Smooth muscle cell (in vitro differentiated cells): ENCODE data around the gene MGAT4B. TPM values are rescaled to one million over a fixed set of nuclear protein-coding genes. Genes with fewer than 3 reads are reported as not detected.

Source experiments
- DNase-seq: peaks from one replicate; lab custom pipeline; 2025; ENCODE audit not compliant: unreplicated experiment; lab: John Stamatoyannopoulos, UW
- H2AFZ ChIP-seq: fragments of 200-600 bp; sonication (generic); 2 replicates; pipeline ENCODE4 v1.6.0; 2016; ENCODE audit warnings: antibody characterized with exemption, low read depth, mild to moderate bottlenecking
- H3F3A ChIP-seq: fragments of 200-600 bp; sonication (generic); 2 replicates; pipeline ENCODE4 v1.6.0; 2017; ENCODE audit warnings: antibody characterized with exemption, low read depth
- H3K27ac ChIP-seq: fragments of 200-600 bp; sonication (generic); 2 replicates; pipeline ENCODE4 v1.5.1; 2016; ENCODE audit warnings: low read depth, mild to moderate bottlenecking
- H3K27me3 ChIP-seq: fragments of 200-600 bp; sonication (generic); 2 replicates; pipeline ENCODE4 v1.6.1; 2016; ENCODE audit warnings: low read depth, mild to moderate bottlenecking
- H3K36me3 ChIP-seq: fragments of 200-600 bp; sonication (generic); 2 replicates; pipeline ENCODE4 v1.5.1; 2016; ENCODE audit warnings: low read depth
- H3K4me1 ChIP-seq: fragments of 200-600 bp; sonication (generic); 2 replicates; pipeline ENCODE4 v1.5.1; 2016; ENCODE audit warnings: low read depth
- H3K4me2 ChIP-seq: fragments of 200-600 bp; sonication (generic); 2 replicates; pipeline ENCODE4 v1.6.0; 2016; ENCODE audit warnings: mild to moderate bottlenecking
- H3K4me3 ChIP-seq: fragments of 200-600 bp; sonication (generic); 2 replicates; pipeline ENCODE4 v1.5.1; 2016; ENCODE audit warnings: mild to moderate bottlenecking
- H3K79me2 ChIP-seq: fragments of 200-600 bp; sonication (generic); 2 replicates; pipeline ENCODE4 v1.6.0; 2016; ENCODE audit warnings: low read depth, mild to moderate bottlenecking
- H3K9ac ChIP-seq: fragments of 200-600 bp; sonication (generic); 2 replicates; pipeline ENCODE4 v1.6.0; 2016; ENCODE audit warnings: low read depth
- H3K9me3 ChIP-seq: fragments of 200-600 bp; sonication (generic); replicated peaks from 2 replicates; pipeline ENCODE4 v1.5.1; 2016; ENCODE audit warnings: low read depth
- H4K20me1 ChIP-seq: fragments of 200-600 bp; sonication (generic); 2 replicates; pipeline ENCODE4 v1.6.0; 2016; ENCODE audit warnings: low read depth
- WGBS: methylation state at CpG from one replicate; pipeline ENCODE4 v1.1.7; 2016; ENCODE audit warnings: low lambda C conversion rate; 5-methylcytosine and 5-hydroxymethylcytosine counted together
- polyA plus RNA-seq: library from polyadenylated mRNA; unstranded; fragments of >200 nt; fragmentation: Nextera tagmentation; extraction: Ambion mirVana; gene quantifications from 2 replicates; pipeline ENCODE4 v1.2.1, GENCODE V29; 2016
- total RNA-seq: library from RNA; depleted of rRNA; stranded (reverse); fragments of >200 nt; gene quantifications from 2 replicates; pipeline ENCODE4 v1.2.3, GENCODE V29; 2014
- TF ChIP-seq, protein P1 (sequence below): fragments of 200-600 bp; sonication (generic); IDR thresholded peaks from 2 replicates; pipeline ENCODE4 v1.5.1; 2017; ENCODE audit warnings: borderline replicate concordance, mild to moderate bottlenecking, antibody characterized with exemption; ENCODE audit not compliant: insufficient read depth, poor library complexity, severe bottlenecking

The MGAT4B gene
- total and polyA plus RNA-seq, 2 experiments from 2014 or later: 60.0 to 121 TPM

DNA sequence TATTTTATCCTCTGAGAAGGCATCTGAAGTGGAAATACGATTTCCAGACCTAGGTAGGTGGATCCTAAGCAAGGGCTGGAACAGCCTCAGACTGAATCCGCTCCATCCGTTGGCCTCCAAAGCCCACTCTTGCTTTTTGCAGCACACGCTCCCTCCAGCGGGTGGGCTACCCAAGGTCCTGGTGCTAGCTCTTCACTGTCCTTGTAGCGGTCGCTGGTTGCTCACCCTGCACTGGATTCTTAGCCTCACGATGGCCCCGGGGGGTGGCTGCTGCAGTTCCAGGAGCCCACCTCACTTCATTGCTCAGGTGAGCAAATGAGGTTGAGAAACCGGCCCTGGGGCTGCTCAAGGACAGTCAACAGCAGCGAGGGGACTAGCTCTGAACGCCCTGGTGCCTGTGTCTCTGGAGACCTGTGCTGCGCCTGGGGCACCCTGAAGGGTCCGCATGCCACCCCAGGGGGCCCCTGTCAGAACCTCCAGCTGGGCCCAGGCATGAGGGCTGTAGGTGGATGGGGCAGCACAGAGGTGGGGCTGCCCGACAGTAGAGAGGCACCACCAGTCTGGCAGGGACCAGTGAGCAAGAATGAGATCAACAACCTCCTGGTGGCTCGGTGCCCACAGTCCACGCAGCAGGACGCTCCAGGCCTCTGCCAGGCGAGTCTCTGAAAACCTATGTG is 4.3 kb downstream of the MGAT4B start:
- no peak for DNase-seq
- TF ChIP-seq, protein P1, sequence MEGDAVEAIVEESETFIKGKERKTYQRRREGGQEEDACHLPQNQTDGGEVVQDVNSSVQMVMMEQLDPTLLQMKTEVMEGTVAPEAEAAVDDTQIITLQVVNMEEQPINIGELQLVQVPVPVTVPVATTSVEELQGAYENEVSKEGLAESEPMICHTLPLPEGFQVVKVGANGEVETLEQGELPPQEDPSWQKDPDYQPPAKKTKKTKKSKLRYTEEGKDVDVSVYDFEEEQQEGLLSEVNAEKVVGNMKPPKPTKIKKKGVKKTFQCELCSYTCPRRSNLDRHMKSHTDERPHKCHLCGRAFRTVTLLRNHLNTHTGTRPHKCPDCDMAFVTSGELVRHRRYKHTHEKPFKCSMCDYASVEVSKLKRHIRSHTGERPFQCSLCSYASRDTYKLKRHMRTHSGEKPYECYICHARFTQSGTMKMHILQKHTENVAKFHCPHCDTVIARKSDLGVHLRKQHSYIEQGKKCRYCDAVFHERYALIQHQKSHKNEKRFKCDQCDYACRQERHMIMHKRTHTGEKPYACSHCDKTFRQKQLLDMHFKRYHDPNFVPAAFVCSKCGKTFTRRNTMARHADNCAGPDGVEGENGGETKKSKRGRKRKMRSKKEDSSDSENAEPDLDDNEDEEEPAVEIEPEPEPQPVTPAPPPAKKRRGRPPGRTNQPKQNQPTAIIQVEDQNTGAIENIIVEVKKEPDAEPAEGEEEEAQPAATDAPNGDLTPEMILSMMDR: no peak
- Histone ChIP-seq H3K27me3 (no peaks in the 10 kb centered on the region), H2AFZ (no peak overlapping the region), H3K4me1 (peaks cover 27% of the 10 kb centered on the region), H3K27ac (no peak overlapping the region), H3K4me2 (no peak overlapping the region), H4K20me1 (peaks cover 49% of the 10 kb centered on the region), H3K9me3 (no peaks in the 10 kb centered on the region), H3K36me3 (no peaks in the 10 kb centered on the region), H3K79me2 (peaks cover 28% of the 10 kb centered on the region), H3K4me3 (no peak overlapping the region), H3K9ac (no peak overlapping the region), H3F3A (no peaks in the 10 kb centered on the region)
- 90% methylated on average over 16 of the region's 19 CpGs for WGBS

DNA sequence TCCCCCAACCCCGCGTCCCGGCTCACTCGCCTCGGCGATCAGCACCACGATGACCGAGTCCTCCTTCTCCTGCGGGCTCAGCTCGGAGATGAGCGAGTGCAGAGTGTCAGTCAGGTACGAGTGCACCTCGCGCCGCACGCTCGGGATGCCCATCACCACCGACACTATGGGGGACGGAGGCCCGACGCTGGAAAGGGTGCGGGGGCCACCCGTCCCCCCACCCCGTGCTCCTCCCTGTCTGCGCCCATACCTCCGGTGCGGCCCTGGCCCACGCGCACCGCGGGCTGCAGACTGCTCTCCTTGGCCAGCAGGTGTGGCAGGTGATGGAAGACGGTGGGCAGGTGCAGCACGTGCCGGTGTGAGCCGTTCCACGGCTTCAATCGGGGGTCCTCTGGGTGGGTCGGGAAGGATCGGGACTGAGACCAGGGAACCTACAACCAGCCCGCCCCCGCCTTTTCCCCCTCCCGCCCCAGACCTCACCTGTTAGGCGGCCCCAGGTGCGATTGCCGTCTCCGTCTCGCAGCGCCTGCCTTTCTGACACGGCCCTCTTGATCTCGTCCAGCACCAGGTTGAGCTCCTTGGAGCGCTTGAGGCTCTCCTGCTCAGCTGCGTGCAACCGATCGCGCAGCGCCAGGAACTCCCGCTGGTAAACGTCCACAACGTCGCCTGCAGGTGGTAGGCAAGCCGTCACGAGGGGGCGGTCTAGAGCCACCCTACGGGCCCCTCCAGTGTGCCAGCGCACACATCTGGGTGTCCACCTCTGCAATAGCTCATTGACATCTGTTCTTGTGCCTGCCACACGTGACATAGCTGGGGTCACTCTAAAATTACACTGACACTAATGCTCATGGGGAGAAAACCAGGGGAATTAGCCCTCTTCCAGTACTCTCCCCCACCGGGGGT is 5.1 kb downstream of the MGAT4B start:
- 79% methylated on average over 50 of the region's 67 CpGs for WGBS
- peaks cover 28% of the 10 kb centered on the region for H3K79me2 ChIP-seq

DNA sequence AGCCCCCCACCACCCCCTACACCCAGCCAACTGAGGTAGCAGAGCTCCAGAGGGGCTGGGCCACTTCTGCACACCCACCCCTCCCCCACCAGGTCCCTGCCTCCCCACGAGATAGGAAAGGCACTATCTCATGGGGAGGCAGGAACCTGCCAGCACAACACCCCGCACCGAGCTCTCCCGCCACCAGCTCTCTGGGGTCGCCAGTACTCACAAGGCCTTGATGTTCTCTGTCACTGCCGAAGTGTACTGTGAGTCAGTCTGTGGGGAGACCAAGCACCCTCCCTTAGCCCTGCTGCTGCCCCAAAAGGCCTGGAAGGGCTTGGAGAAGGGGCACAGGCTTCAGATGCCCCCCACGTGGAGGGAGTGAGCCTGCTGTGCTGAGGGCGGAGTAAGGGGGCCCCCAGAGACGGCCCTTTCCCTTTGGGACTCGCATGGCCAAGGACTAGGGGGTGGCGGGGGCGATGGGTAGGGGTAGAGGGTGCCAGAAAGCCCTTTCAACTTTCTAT is 5.9 kb downstream of the MGAT4B start:
- no peak overlapping the region for H3K9ac ChIP-seq
- no peaks in the 10 kb centered on the region for H3F3A ChIP-seq
- 92% methylated on average over 12 of the region's 12 CpGs for WGBS
- no peak for DNase-seq
- peaks cover 27% of the 10 kb centered on the region for H3K4me1 ChIP-seq
- H3K27me3 ChIP-seq: no peaks in the 10 kb centered on the region
- peaks cover 24% of the 10 kb centered on the region for H3K79me2 ChIP-seq
- H3K36me3 ChIP-seq: no peaks in the 10 kb centered on the region
- TF ChIP-seq, protein P1: no peak
- H3K27ac ChIP-seq: no peak overlapping the region
- H4K20me1 ChIP-seq: peaks cover 49% of the 10 kb centered on the region
- no peak overlapping the region for H2AFZ ChIP-seq
- H3K4me2 ChIP-seq: no peak overlapping the region
- H3K9me3 ChIP-seq: no peaks in the 10 kb centered on the region
- H3K4me3 ChIP-seq: no peak overlapping the region

More for the DNA sequence above, 5.1 kb downstream of the MGAT4B start:
- Histone ChIP-seq H3K4me3 (no peak overlapping the region), H3K27me3 (no peaks in the 10 kb centered on the region), H3F3A (no peaks in the 10 kb centered on the region), H3K4me1 (peaks cover 27% of the 10 kb centered on the region), H2AFZ (no peak overlapping the region), H3K36me3 (no peaks in the 10 kb centered on the region), H3K9me3 (no peaks in the 10 kb centered on the region), H3K27ac (no peak overlapping the region), H4K20me1 (peaks cover 49% of the 10 kb centered on the region), H3K9ac (no peak overlapping the region), H3K4me2 (no peak overlapping the region)
- TF ChIP-seq, protein P1: peak; percentile 51
- DNase-seq: no peak
